ENCODE measurements around the gene BCL2L13. TPM values are rescaled to one million over a fixed set of nuclear protein-coding genes. Genes with fewer than 3 reads are reported as not detected.

The BCL2L13 gene
- polyA plus RNA-seq, 1 donor (not counting 4 experiments of a cell fraction or from before 2014, with no cell fraction given) = 51.0 TPM

GRCh38 chr22:17705546-17705945, 67.0 kb downstream of the BCL2L13 start:
- Histone ChIP-seq H3K36me3 (ENCODE audit: control insufficient read depth in 2 of 2, extremely low read depth in 1 of 2, insufficient read depth in 2 of 2, low read length in 2 of 2) (peaks cover 4 to 10% of the 10 kb centered on the region in 2 experiments), H2AFZ (ENCODE audit: control insufficient read depth, low read length) (no peak overlapping the region), H3K4me1 (ENCODE audit: control insufficient read depth, extremely low read depth, insufficient read depth, low read length) (peaks cover 15% of the 10 kb centered on the region), H3K9ac (ENCODE audit: control insufficient read depth, extremely low read depth, insufficient read depth, low read length) (no peak overlapping the region), H3K27me3 (ENCODE audit: control insufficient read depth, extremely low read depth, insufficient read depth, low read length) (no peaks in the 10 kb centered on the region), H3K79me2 (ENCODE audit: control insufficient read depth, insufficient read depth, low read length) (peaks cover 4% of the 10 kb centered on the region), H3K9me1 (ENCODE audit: control insufficient read depth, extremely low read depth, insufficient read depth, low read length) (no peaks in the 10 kb centered on the region), H3K9me3 (ENCODE audit: control insufficient read depth, low read depth, low read length) (no peaks in the 10 kb centered on the region), H3K4me2 (ENCODE audit: control insufficient read depth, extremely low read depth, insufficient read depth, low read depth, low read length) (peak overlapping the region; percentile 91), H4K20me1 (ENCODE audit: control insufficient read depth, extremely low read depth, insufficient read depth, low read length) (no peaks in the 10 kb centered on the region), H3K27ac (ENCODE audit: control insufficient read depth, insufficient read depth, low read length) (peak overlapping the region; percentile 88), H3K4me3 (ENCODE audit: control insufficient read depth in 2 of 3, extremely low read depth in 1 of 3, insufficient read depth in 2 of 3, low read depth in 1 of 3, low read length in 3 of 3) (no peak overlapping the region)
- peak; percentile 36 for FAIRE-seq
- no peak for DNase-seq (ENCODE audit: low read depth, low spot score)
- dilution Hi-C loops (cut with MboI; ENCODE audit: extremely low pct_ligation_motif_present, low sequenced_read_pairs) = no loop called here
- no peak for TF ChIP-seq EZH2 (IDR thresholded peaks at IDR 0.05; ENCODE audit: low read length)
- no peak for TF ChIP-seq CTCF (optimal IDR thresholded peaks at IDR 0.05 in 1 of 3, IDR thresholded peaks at IDR 0.05 in 1 of 3, conservative IDR thresholded peaks at IDR 0.05 in 1 of 3; ENCODE audit: extremely low read depth in 1 of 3, insufficient read depth in 2 of 3, low read length in 3 of 3)

- H3K79me2 ChIP-seq (ENCODE audit: control insufficient read depth, insufficient read depth, low read length) = peaks cover 4% of the 10 kb centered on the region
- H3K4me1 ChIP-seq (ENCODE audit: control insufficient read depth, extremely low read depth, insufficient read depth, low read length) = peaks cover 15% of the 10 kb centered on the region
- no peaks in the 10 kb centered on the region for H3K9me1 ChIP-seq (ENCODE audit: control insufficient read depth, extremely low read depth, insufficient read depth, low read length)
- peak overlapping the region; percentile 14 to 60 (median 52) for H3K4me3 ChIP-seq (ENCODE audit: control insufficient read depth in 2 of 3, extremely low read depth in 1 of 3, insufficient read depth in 2 of 3, low read depth in 1 of 3, low read length in 3 of 3)
- H4K20me1 ChIP-seq (ENCODE audit: control insufficient read depth, extremely low read depth, insufficient read depth, low read length) = no peaks in the 10 kb centered on the region
- TF ChIP-seq CTCF (optimal IDR thresholded peaks at IDR 0.05 in 1 of 3, IDR thresholded peaks at IDR 0.05 in 1 of 3, conservative IDR thresholded peaks at IDR 0.05 in 1 of 3; ENCODE audit: extremely low read depth in 1 of 3, insufficient read depth in 2 of 3, low read length in 3 of 3) (no peak), EZH2 (IDR thresholded peaks at IDR 0.05; ENCODE audit: low read length) (no peak)
- DNase-seq (ENCODE audit: low read depth, low spot score) = peak; percentile 56
- no peaks in the 10 kb centered on the region for H3K9me3 ChIP-seq (ENCODE audit: control insufficient read depth, low read depth, low read length)
- peak overlapping the region; percentile 63 for H2AFZ ChIP-seq (ENCODE audit: control insufficient read depth, low read length)
- H3K4me2 ChIP-seq (ENCODE audit: control insufficient read depth, extremely low read depth, insufficient read depth, low read depth, low read length) = peak overlapping the region; percentile 91
- peak; percentile 94 for FAIRE-seq
- peak overlapping the region; percentile 73 for H3K9ac ChIP-seq (ENCODE audit: control insufficient read depth, extremely low read depth, insufficient read depth, low read length)
- dilution Hi-C loops (cut with MboI; ENCODE audit: extremely low pct_ligation_motif_present, low sequenced_read_pairs) = no loop called here
- peak overlapping the region; percentile 88 for H3K27ac ChIP-seq (ENCODE audit: control insufficient read depth, insufficient read depth, low read length)
- no peaks in the 10 kb centered on the region for H3K27me3 ChIP-seq (ENCODE audit: control insufficient read depth, extremely low read depth, insufficient read depth, low read length)
- H3K36me3 ChIP-seq (ENCODE audit: control insufficient read depth in 2 of 2, extremely low read depth in 1 of 2, insufficient read depth in 2 of 2, low read length in 2 of 2) = peaks cover 5 to 10% of the 10 kb centered on the region in 2 experiments
Measured at GRCh38 chr22:17705951-17706900, 67.7 kb downstream of the BCL2L13 start.
